GM23248 (cell line): Measurements from ENCODE around the gene ADAM21. TPM values are rescaled to one million over a fixed set of nuclear protein-coding genes. Genes with fewer than 3 reads are reported as not detected.
"Not testable (repeated sequence)": the region's sequence is repeated elsewhere in the genome, so short reads cannot be mapped to it uniquely, and the experiment has no call there.

Experiments used
- DNase-seq: peaks from one replicate; pipeline ENCODE4 v3.0.0-alpha.2; 2015
- H2AFZ ChIP-seq: fragments of 200-600 bp; sonication (generic); 2 replicates; pipeline ENCODE4 v1.6.1; 2016; ENCODE audit warnings: antibody characterized with exemption
- H3F3A ChIP-seq: fragments of 200-600 bp; sonication (generic); 2 replicates; pipeline ENCODE4 v1.6.1; 2016; ENCODE audit warnings: mild to moderate bottlenecking, antibody characterized with exemption, mixed run types; ENCODE audit not compliant: insufficient read depth
- H3K27ac ChIP-seq: fragments of 200-600 bp; sonication (generic); 2 replicates; pipeline ENCODE4 v1.5.1; 2016; ENCODE audit warnings: mild to moderate bottlenecking
- H3K27me3 ChIP-seq: fragments of 200-600 bp; sonication (generic); replicated peaks from 2 replicates; pipeline ENCODE4 v1.6.1; 2016; ENCODE audit warnings: mild to moderate bottlenecking; ENCODE audit not compliant: insufficient read depth
- H3K36me3 ChIP-seq: fragments of 200-600 bp; sonication (generic); 2 replicates; pipeline ENCODE4 v1.6.1; 2016; ENCODE audit warnings: low read depth, mild to moderate bottlenecking
- H3K4me1 ChIP-seq: fragments of 200-600 bp; sonication (generic); 2 replicates; pipeline ENCODE4 v1.6.1; 2016; ENCODE audit warnings: mild to moderate bottlenecking; ENCODE audit not compliant: insufficient read depth
- H3K4me2 ChIP-seq: fragments of 200-600 bp; sonication (generic); one replicate; pipeline ENCODE4 v1.6.1; 2016; ENCODE audit warnings: mild to moderate bottlenecking; ENCODE audit not compliant: unreplicated experiment
- H3K4me3 ChIP-seq: fragments of 200-600 bp; sonication (generic); 2 replicates; pipeline ENCODE4 v1.5.1; 2016; ENCODE audit warnings: mild to moderate bottlenecking
- H3K79me2 ChIP-seq: fragments of 200-600 bp; sonication (generic); 2 replicates; pipeline ENCODE4 v1.6.1; 2016; ENCODE audit warnings: mild to moderate bottlenecking; ENCODE audit not compliant: insufficient read depth
- H3K9ac ChIP-seq: fragments of 200-600 bp; sonication (generic); 2 replicates; pipeline ENCODE4 v1.6.1; 2016; ENCODE audit warnings: mild to moderate bottlenecking
- H3K9me2 ChIP-seq: fragments of 200-600 bp; sonication (generic); 2 replicates; pipeline ENCODE4 v1.6.1; 2016; ENCODE audit warnings: mixed run types, mild to moderate bottlenecking, moderate library complexity; ENCODE audit not compliant: insufficient read depth
- H3K9me3 ChIP-seq: fragments of 200-600 bp; sonication (generic); one replicate; pipeline ENCODE4 v1.6.1; 2017; ENCODE audit warnings: low read depth
- H4K20me1 ChIP-seq: fragments of 200-600 bp; sonication (generic); 2 replicates; pipeline ENCODE4 v1.6.0; 2016; ENCODE audit not compliant: insufficient read depth
- EZH2 ChIP-seq: fragments of 200-600 bp; sonication (generic); IDR thresholded peaks from 2 replicates; pipeline ENCODE4 v1.6.1; 2018; ENCODE audit warnings: antibody characterized with exemption, mild to moderate bottlenecking; ENCODE audit not compliant: insufficient read depth, poor library complexity, severe bottlenecking
- EZH2phosphoT487 ChIP-seq: fragments of 200-600 bp; sonication (generic); IDR thresholded peaks from 2 replicates; pipeline ENCODE4 v1.6.1; 2018; ENCODE audit warnings: antibody characterized with exemption, moderate library complexity, mild to moderate bottlenecking, low read depth; ENCODE audit not compliant: insufficient read depth
- WGBS, 2 experiments: methylation state at CpG; one replicate each; pipeline ENCODE4 v1.1.6; 2015 to 2017; ENCODE audit warnings: low lambda C conversion rate in 2 of 2, low coverage in 1 of 2; ENCODE audit errors: missing lambda C conversion rate in 2 of 2; 5-methylcytosine and 5-hydroxymethylcytosine counted together
- in situ Hi-C: fragments of 300-500 bp; cut with MboI; formaldehyde crosslinking; loops from 2 replicates; pipeline ENCODE4 v1.15.0; 2020
- polyA plus RNA-seq: library from polyadenylated mRNA; unstranded; fragments of >200 nt; fragmentation: Nextera tagmentation; extraction: Ambion mirVana; gene quantifications from 2 replicates; pipeline ENCODE4 v1.2.1, GENCODE V29; 2016
- total RNA-seq: library from RNA; depleted of rRNA; stranded (reverse); fragments of >200 nt; shearing (Covaris generic); gene quantifications from 2 replicates; pipeline ENCODE4 v1.2.3, GENCODE V29; 2014

ADAM21 gene
- total and polyA plus RNA-seq, 2 experiments from 2014 or later, result 0.13 to 0.97 TPM

DNA sequence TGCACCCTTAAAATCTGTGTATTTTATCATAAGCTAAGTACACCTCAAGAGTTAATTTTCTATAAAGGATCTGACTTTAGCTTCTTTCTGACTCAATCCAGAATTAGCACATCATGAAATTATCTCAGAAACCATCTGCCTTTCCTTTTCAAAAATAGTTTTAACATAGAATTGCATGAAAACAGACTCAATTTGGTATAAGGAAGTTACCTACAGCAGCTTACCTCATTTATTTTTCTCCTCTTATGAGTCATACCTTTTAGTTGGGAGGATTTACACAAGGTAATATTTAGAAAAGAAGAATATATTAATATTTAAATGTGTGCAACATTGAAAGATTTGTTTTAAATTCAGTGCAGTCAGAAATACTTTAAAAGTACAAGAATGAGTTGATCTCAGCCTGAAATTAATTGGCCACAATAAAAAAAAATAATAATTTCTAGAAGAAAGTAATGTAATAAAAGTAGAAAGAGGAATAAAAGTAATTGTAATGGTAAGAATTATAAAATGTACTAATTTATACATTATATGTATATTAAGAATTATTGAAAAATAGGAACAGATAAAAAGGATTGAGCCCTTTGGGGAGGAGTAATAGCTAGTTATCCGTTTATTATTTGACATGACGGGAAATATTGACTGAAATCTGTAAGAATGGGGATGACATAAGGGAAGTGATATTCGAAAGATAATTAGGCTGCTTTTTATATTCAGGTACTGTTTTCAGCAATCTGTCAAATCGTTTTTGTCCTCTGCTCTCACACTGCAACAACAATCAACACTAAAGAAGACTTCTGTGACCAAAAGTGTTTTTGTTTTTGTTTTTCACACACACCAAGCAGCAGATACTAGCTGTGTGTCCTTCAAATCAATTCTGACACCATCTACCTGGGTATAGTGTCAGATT lies 20.5 kb downstream of the ADAM21 start:
- DNase-seq, result no peak
- H3K79me2 ChIP-seq, result no peaks in the 10 kb centered on the region
- no peak overlapping the region for H2AFZ ChIP-seq
- in situ Hi-C loops, result no loop called here
- H3K9ac ChIP-seq, result no peak overlapping the region
- TF ChIP-seq EZH2, result no peak
- TF ChIP-seq EZH2phosphoT487, result no peak
- no peak overlapping the region for H3K27ac ChIP-seq
- no peaks in the 10 kb centered on the region for H3K9me3 ChIP-seq
- H3K4me2 ChIP-seq, result no peak overlapping the region
- no peaks in the 10 kb centered on the region for H3K27me3 ChIP-seq
- H3K9me2 ChIP-seq, result no peaks in the 10 kb centered on the region
- no peak overlapping the region for H3K4me3 ChIP-seq
- H3F3A ChIP-seq, result no peaks in the 10 kb centered on the region
- 62 to 64% methylated on average over 4 of the region's 4 CpGs for WGBS, 2 experiments
- H3K4me1 ChIP-seq, result no peaks in the 10 kb centered on the region
- H4K20me1 ChIP-seq, result no peaks in the 10 kb centered on the region
- H3K36me3 ChIP-seq, result no peaks in the 10 kb centered on the region

GRCh38 chr14:70473825-70474224 lies 21.9 kb downstream of the ADAM21 start:
- no peak overlapping the region for H3K9ac ChIP-seq
- no peak for DNase-seq
- no peak overlapping the region for H2AFZ ChIP-seq
- no peaks in the 10 kb centered on the region for H3K27me3 ChIP-seq
- no peak overlapping the region for H3K4me2 ChIP-seq
- H3K79me2 ChIP-seq, result no peaks in the 10 kb centered on the region
- no peak for TF ChIP-seq EZH2phosphoT487
- no peak for TF ChIP-seq EZH2
- in situ Hi-C loops, result no loop called here
- H3K4me1 ChIP-seq, result no peaks in the 10 kb centered on the region
- no peaks in the 10 kb centered on the region for H3K9me2 ChIP-seq
- no peak overlapping the region for H3K27ac ChIP-seq
- H4K20me1 ChIP-seq, result no peaks in the 10 kb centered on the region
- WGBS, 2 experiments, result 15 to 28% methylated on average over 2 of the region's 2 CpGs
- H3K4me3 ChIP-seq, result no peak overlapping the region
- H3K36me3 ChIP-seq, result no peaks in the 10 kb centered on the region
- no peaks in the 10 kb centered on the region for H3F3A ChIP-seq
- no peaks in the 10 kb centered on the region for H3K9me3 ChIP-seq

DNA sequence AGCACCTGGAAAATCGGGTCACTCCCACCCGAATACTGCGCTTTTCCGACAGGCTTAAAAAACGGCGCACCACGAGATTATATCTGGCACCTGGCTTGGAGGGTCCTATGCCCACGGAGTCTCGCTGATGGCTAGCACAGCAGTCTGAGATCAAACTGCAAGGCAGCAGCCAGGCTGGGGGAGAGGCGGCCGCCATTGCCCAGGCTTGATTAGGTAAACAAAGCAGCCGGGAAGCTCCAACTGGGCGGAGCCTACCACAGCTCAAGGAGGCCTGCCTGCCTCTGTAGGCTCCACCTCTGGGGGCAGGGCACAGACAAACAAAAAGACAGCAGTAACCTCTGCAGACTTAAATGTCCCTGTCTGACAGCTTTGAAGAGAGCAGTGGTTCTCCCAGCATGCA lies 23.5 kb downstream of the ADAM21 start:
- H3K79me2 ChIP-seq, H3K27ac ChIP-seq, H3K36me3 ChIP-seq, DNase-seq, H3K4me2 ChIP-seq, H3K9me2 ChIP-seq, H3K4me3 ChIP-seq, H3K9ac ChIP-seq, H3K27me3 ChIP-seq, in situ Hi-C loops, H2AFZ ChIP-seq, H4K20me1 ChIP-seq, H3F3A ChIP-seq, H3K4me1 ChIP-seq, H3K9me3 ChIP-seq: not testable (repeated sequence)
- 70 to 77% methylated on average over 10 of the region's 13 CpGs for WGBS, 2 experiments

DNA sequence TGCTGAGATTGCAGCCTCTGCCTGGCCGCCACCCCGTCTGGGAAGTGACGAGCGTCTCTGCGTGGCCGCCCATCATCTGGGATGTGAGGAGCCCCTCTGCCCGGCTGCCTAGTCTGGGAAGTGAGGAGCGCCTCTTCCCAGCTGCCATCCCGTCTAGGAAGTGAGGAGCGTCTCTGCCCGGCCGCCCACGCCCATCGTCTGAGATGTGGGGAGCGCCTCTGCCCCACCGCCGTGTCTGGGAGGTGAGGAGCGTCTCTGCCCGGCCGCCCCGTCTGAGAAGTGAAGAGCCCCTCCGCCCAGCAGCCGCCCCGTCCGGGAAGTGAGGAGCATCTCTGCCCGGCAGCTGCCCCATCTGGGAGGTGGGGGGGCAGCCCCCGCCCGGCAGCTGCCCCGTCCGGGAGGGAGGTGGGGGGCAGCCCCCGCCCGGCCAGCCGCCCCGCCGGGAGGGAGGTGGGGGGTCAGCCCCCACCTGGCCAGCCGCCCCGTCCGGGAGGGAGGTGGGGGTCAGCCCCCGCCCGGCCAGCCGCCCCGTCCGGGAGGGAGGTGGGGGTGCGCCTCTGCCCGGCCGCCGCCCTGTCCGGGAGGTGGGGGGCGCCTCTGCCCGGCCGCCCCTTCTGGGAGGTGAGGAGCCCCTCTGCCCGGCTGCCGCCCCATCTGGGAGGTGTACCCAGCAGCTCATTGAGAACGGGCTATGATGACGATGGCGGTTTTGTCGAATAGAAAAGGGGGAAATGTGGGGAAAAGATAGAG lies 25.6 kb downstream of the ADAM21 start:
- not testable (repeated sequence) for H3K27me3 ChIP-seq, H2AFZ ChIP-seq

More for the DNA sequence above, 25.6 kb downstream of the ADAM21 start:
- H3K9me3 ChIP-seq, DNase-seq, H3K36me3 ChIP-seq, H3K9ac ChIP-seq, in situ Hi-C loops, H3K4me2 ChIP-seq, H3F3A ChIP-seq, H3K4me3 ChIP-seq, H3K4me1 ChIP-seq, H4K20me1 ChIP-seq, H3K79me2 ChIP-seq, H3K27ac ChIP-seq, H3K9me2 ChIP-seq: not testable (repeated sequence)
- WGBS, 2 experiments, result 90 to 92% methylated on average over 16 to 50 of the region's 57 CpGs
